HepG2 (cell line): ENCODE data around the gene STYX. TPM values are rescaled to one million over a fixed set of nuclear protein-coding genes. Genes with fewer than 3 reads are reported as not detected.
A peak's percentile ranks its signal among the peaks of the same experiment; 100 is the strongest.

Experiments used
- ATAC-seq: fragments of 200-7000 bp; cut with Tn5 transposase; 3 replicates; pipeline ENCODE4 v1.9.1; 2020; ENCODE audit warnings: mild to moderate bottlenecking, moderate library complexity
- BruUV-seq: library from RNA; stranded (reverse); fragments of 400-500 nt; replicated peaks from 2 replicates; lab custom pipeline; 2021; lab: Mats Ljungman, UMichigan
- CTCF ChIA-PET: fragments of 300-600 bp; formaldehyde crosslinking; extraction: SDS; loops from one replicate; lab custom pipeline; 2021; ENCODE audit warnings: low total read pairs, inconsistent platforms, low intra/inter-chr PET ratio; lab: Yijun Ruan, JAX
- POLR2A ChIA-PET: fragments of 350-600 bp; sonication (Branson Sonifier 250); formaldehyde crosslinking; loops from one replicate; lab custom pipeline; 2020; ENCODE audit warnings: antibody characterized with exemption, inconsistent platforms; lab: Yijun Ruan, JAX
- DNase-seq: peaks from one replicate; pipeline ENCODE4 v3.0.0-alpha.2; 2015; ENCODE audit warnings: low spot score
- FAIRE-seq: peaks from 3 replicates; lab custom pipeline; 2011; peaks lifted over from hg19 to GRCh38; lab: Jason Lieb, UNC
- H2AFZ ChIP-seq: one replicate; pipeline ENCODE4 v1.6.1; 2011; ENCODE audit warnings: low read length, inconsistent platforms
- H3K27ac ChIP-seq: fragments of 300-600 bp; 3 replicates; pipeline ENCODE4 v1.8.0; 2011; ENCODE audit warnings: mixed run types, mild to moderate bottlenecking, mixed read lengths, low read length, inconsistent platforms; ENCODE audit not compliant: insufficient read depth; ENCODE audit errors: extremely low read length
- H3K27me3 ChIP-seq, 2 experiments: fragments of 200-600 bp in 1 of 2; 2 replicates in 1 of 2; 3 replicates in 1 of 2; pipeline versions ENCODE4 v1.6.0 to v1.8.0; 2011; ENCODE audit warnings: low read length in 2 of 2, mild to moderate bottlenecking in 2 of 2, moderate library complexity in 2 of 2, inconsistent platforms in 1 of 2; ENCODE audit not compliant: insufficient read depth in 2 of 2, control insufficient read depth in 1 of 2
- H3K36me3 ChIP-seq, 2 experiments: fragments of 200-600 bp in 1 of 2; replicated peaks in 1 of 2; 2 replicates in 1 of 2; 3 replicates in 1 of 2; pipeline versions ENCODE4 v1.5.1 to v1.8.0; 2011; ENCODE audit warnings: low read length in 2 of 2, inconsistent platforms in 1 of 2; ENCODE audit not compliant: insufficient read depth in 2 of 2, control insufficient read depth in 1 of 2
- H3K4me1 ChIP-seq: 2 replicates; pipeline ENCODE4 v1.5.1; 2012; ENCODE audit warnings: low read length, inconsistent platforms; ENCODE audit not compliant: insufficient read depth
- H3K4me2 ChIP-seq: 2 replicates; pipeline ENCODE4 v1.6.0; 2011; ENCODE audit warnings: low read depth, low read length, inconsistent platforms
- H3K4me3 ChIP-seq, 3 experiments: fragments of 200-600 bp in 1 of 3; sonication (generic), shearing (Covaris generic) in 1 of 3; replicated peaks in 1 of 3; 2 replicates each; pipeline ENCODE4 v1.5.1; 2011 to 2016; ENCODE audit warnings: low read length in 3 of 3, inconsistent platforms in 2 of 3, low read depth in 2 of 3, mild to moderate bottlenecking in 2 of 3, control low read depth in 1 of 3, mixed read lengths in 1 of 3; ENCODE audit not compliant: insufficient read depth in 1 of 3
- H3K79me2 ChIP-seq: one replicate; pipeline ENCODE4 v1.6.1; 2011; ENCODE audit warnings: low read length, inconsistent platforms; ENCODE audit not compliant: insufficient read depth
- H3K9ac ChIP-seq: 2 replicates; pipeline ENCODE4 v1.6.0; 2011; ENCODE audit warnings: mild to moderate bottlenecking, low read depth, low read length, inconsistent platforms; ENCODE audit not compliant: insufficient read depth
- H3K9me3 ChIP-seq: 2 replicates; pipeline ENCODE4 v1.5.1; 2012; ENCODE audit warnings: mild to moderate bottlenecking, low read length
- H4K20me1 ChIP-seq: 2 replicates; pipeline ENCODE4 v1.6.0; 2011; ENCODE audit warnings: inconsistent platforms, mild to moderate bottlenecking, low read length, moderate library complexity; ENCODE audit not compliant: insufficient read depth
- AKAP8 ChIP-seq: sonication (generic); formaldehyde crosslinking; IDR thresholded peaks from 2 replicates; pipeline ENCODE4 v1.5.1; 2020; ENCODE audit warnings: mild to moderate bottlenecking, missing genetic modification reagents
- BHLHE40 ChIP-seq: IDR thresholded peaks from 2 replicates; pipeline ENCODE4 v1.6.1; 2011; ENCODE audit warnings: low read length, improper control_type of control experiment
- ETV6 ChIP-seq: sonication (generic); formaldehyde crosslinking; conservative IDR thresholded peaks from 2 replicates; pipeline ENCODE4 v1.4.0; 2020; ENCODE audit warnings: missing genetic modification reagents
- FOXK1 ChIP-seq: sonication (generic); formaldehyde crosslinking; IDR thresholded peaks from 2 replicates; pipeline ENCODE4 v1.4.0; 2020; ENCODE audit warnings: low read depth, missing genetic modification reagents, borderline replicate concordance
- GABPA ChIP-seq, 2 experiments: IDR thresholded peaks; 2 replicates each; pipeline ENCODE4 v1.6.1; 2011 to 2016; ENCODE audit warnings: low read depth in 2 of 2, low read length in 1 of 2, missing biosample characterization in 1 of 2, missing genetic modification characterization in 1 of 2
- KMT2B ChIP-seq: IDR thresholded peaks from 2 replicates; pipeline ENCODE4 v1.6.1; 2016; ENCODE audit warnings: missing genetic modification reagents, missing compliant biosample characterization
- RORA ChIP-seq: sonication (generic); formaldehyde crosslinking; IDR thresholded peaks from 2 replicates; pipeline ENCODE4 v1.5.0; 2020; ENCODE audit warnings: mild to moderate bottlenecking, missing genetic modification reagents, moderate library complexity
- SAP130 ChIP-seq: IDR thresholded peaks from 2 replicates; pipeline ENCODE4 v1.6.1; 2016; ENCODE audit warnings: low read depth
- SKI ChIP-seq: fragments of 450-650 bp; IDR thresholded peaks from one replicate; pipeline ENCODE4 v1.6.1; 2018; ENCODE audit warnings: mild to moderate bottlenecking; ENCODE audit not compliant: partially characterized antibody
- SOX6 ChIP-seq, 2 experiments: fragments of 450-650 bp in 1 of 2; sonication (generic) in 1 of 2; formaldehyde crosslinking in 1 of 2; IDR thresholded peaks; 2 replicates each; pipeline versions ENCODE4 v1.4.0 to v1.6.1; 2017 to 2020; ENCODE audit warnings: antibody characterized with exemption in 1 of 2, mild to moderate bottlenecking in 1 of 2, missing genetic modification reagents in 1 of 2
- SP2 ChIP-seq: sonication (generic); formaldehyde crosslinking; IDR thresholded peaks from 2 replicates; pipeline ENCODE4 v1.5.1; 2020; ENCODE audit warnings: mild to moderate bottlenecking, missing genetic modification reagents
- SPEN ChIP-seq: sonication (generic); formaldehyde crosslinking; IDR thresholded peaks from 2 replicates; pipeline ENCODE4 v1.5.1; 2020; ENCODE audit warnings: low read depth, mild to moderate bottlenecking, missing genetic modification reagents
- U2AF2 ChIP-seq: fragments of 200-400 bp; formaldehyde crosslinking; IDR thresholded peaks from 2 replicates; pipeline ENCODE4 v1.6.1; 2017; ENCODE audit warnings: low read depth, mild to moderate bottlenecking, low read length
- ZC3H13 ChIP-seq: sonication (generic); formaldehyde crosslinking; IDR thresholded peaks from 2 replicates; pipeline ENCODE4 v1.8.1; 2023; ENCODE audit warnings: mild to moderate bottlenecking, missing genetic modification reagents, moderate library complexity
- ZNF382 ChIP-seq: sonication (generic); formaldehyde crosslinking; IDR thresholded peaks from 2 replicates; pipeline ENCODE4 v1.5.0; 2020; ENCODE audit warnings: missing genetic modification reagents, mild to moderate bottlenecking, borderline replicate concordance
- ZNF441 ChIP-seq: sonication (generic); formaldehyde crosslinking; IDR thresholded peaks from 2 replicates; pipeline ENCODE4 v1.7.0; 2021; ENCODE audit warnings: missing genetic modification reagents, borderline replicate concordance
- ZNF510 ChIP-seq: sonication (generic); formaldehyde crosslinking; IDR thresholded peaks from 2 replicates; pipeline ENCODE4 v1.4.0; 2020; ENCODE audit warnings: low read depth, mild to moderate bottlenecking, missing genetic modification reagents
- ZNF543 ChIP-seq: sonication (generic); formaldehyde crosslinking; IDR thresholded peaks from 2 replicates; pipeline ENCODE4 v1.4.0; 2020; ENCODE audit warnings: mild to moderate bottlenecking, missing genetic modification reagents
- ZNF557 ChIP-seq: sonication (generic); formaldehyde crosslinking; IDR thresholded peaks from 2 replicates; pipeline ENCODE4 v1.4.0; 2020; ENCODE audit warnings: missing genetic modification reagents
- ZNF839 ChIP-seq: sonication (generic); formaldehyde crosslinking; IDR thresholded peaks from 2 replicates; pipeline ENCODE4 v1.4.0; 2020; ENCODE audit warnings: missing genetic modification reagents, mild to moderate bottlenecking, borderline replicate concordance
- ZSCAN12 ChIP-seq: sonication (generic); formaldehyde crosslinking; IDR thresholded peaks from 2 replicates; pipeline ENCODE4 v1.9.0; 2021; ENCODE audit warnings: mild to moderate bottlenecking, missing genetic modification reagents
- WGBS: methylation state at CpG from one replicate; pipeline ENCODE4 v1.1.6; 2017; ENCODE audit warnings: low lambda C conversion rate; 5-methylcytosine and 5-hydroxymethylcytosine counted together
- in situ Hi-C: cut with HindIII; loops from 2 replicates; pipeline ENCODE4 v1.10.0; 2017; ENCODE audit warnings: low pct_unique_long_range_greater_than_20kb; ENCODE audit not compliant: extremely low pct_ligation_motif_present
- intact Hi-C: fragments of 100-400 bp; cut with micrococcal nuclease; formaldehyde crosslinking; loops from one replicate; pipeline ENCODE4 v1.10.0; 2022; ENCODE audit not compliant: unreplicated experiment
- polyA plus RNA-seq, 8 experiments: library from polyadenylated mRNA; depleted of rRNA in 3 of 8; stranded (reverse) in 7 of 8; unstranded in 1 of 8; fragments of >200 nt; fragmentation: Illumina TruSeq in 4 of 8; extraction: Trizol in 4 of 8; gene quantifications; 2 replicates each; pipeline versions ENCODE4 v1.2.1 to v1.2.3, GENCODE V29; 2011 to 2016; ENCODE audit warnings: low read depth in 4 of 8, missing spikeins in 1 of 8, mixed read lengths in 1 of 8; ENCODE audit not compliant: insufficient read depth in 1 of 8
- total RNA-seq, 5 experiments: library from RNA; depleted of rRNA; stranded (reverse); fragments of >200 nt; fragmentation: Illumina TruSeq; extraction: Trizol; gene quantifications; 2 replicates each; pipeline ENCODE4 v1.2.3, GENCODE V29; 2016; ENCODE audit warnings: low read depth in 1 of 5
- TF ChIP-seq, protein P1 (sequence below): sonication (generic); IDR thresholded peaks from 2 replicates; pipeline ENCODE4 v1.6.1; 2016; ENCODE audit warnings: low read depth, borderline replicate concordance

The STYX gene
- total and polyA plus RNA-seq, 2 of the 13 experiments (the other 11 are each of a cell fraction or from before 2014, with no cell fraction given), result 6.6 to 10.9 TPM

DNA sequence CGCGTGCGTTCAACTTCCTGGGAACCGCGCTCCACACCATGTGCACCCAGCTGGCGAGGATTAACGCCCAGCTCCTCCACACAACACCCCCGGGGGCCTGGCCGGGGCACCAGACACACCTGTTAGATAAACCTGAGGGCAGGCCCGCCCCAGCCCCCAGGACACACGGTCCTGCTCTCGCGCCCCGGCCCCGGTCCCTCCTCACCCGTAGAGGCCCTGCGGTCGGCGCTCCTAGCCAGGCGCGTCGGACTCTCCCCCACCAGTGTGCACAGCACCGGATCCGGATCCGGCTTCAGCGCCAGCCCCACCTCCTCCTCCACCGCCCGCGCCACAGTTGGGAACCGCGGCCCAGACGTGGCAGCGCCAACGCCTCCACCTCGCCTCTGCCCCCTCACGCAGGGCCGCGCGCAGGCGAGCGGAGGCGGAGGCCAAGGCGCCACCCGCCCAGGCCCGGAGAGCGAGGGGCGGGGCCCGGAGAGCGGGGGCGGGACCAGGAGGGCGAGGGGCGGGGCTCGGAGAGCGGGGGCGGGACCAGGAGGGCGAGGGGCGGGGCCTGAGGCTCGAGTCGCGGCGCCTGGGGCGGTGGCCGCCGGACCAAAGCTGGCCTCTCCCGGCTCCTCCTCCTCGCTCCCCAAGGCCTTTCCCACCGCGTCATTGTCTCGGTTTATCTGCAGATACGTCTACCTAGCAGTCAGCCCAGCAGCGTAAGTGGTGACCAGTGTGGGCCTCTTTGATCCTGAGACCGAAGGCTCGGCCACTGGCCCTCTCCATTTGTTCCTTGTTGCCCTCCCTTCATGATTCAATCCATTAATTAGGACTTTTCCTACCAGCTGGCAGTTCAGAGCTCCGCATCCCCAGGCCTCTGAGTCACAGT is 61.5 kb downstream of the STYX start, which contains the start of gene GNPNAT1:
Gene GNPNAT1 (minus strand): TSS at position 385 of the 874 bp plus-strand sequence. CDS start 6,957 bp downstream, outside the sequence.
- H3K79me2 ChIP-seq, result peaks cover 47% of the 10 kb centered on the region
- H3K9me3 ChIP-seq, result no peaks in the 10 kb centered on the region
- intact Hi-C loops (loop anchor here (1.0 to 2.0 kb wide), 2 partner anchors 30 to 61 kb away; partner anchors contain the start of gene STYX), in situ Hi-C loops (no loop called here)
- BruUV-seq, result no TSS peak
- peak within 1 kb of the TSS; percentile 83 for H3K9ac ChIP-seq
- ChIA-PET POLR2A (interaction anchor here (0.5 to 4.3 kb wide), 21 partner anchors 9 to 239 kb away, joined by 3 to 27 read pairs (median 4); partner anchors contain the start of genes ERO1A, GPR137C, PSMC6 and STYX), CTCF (no interaction called here)
- H4K20me1 ChIP-seq, result peaks cover 16% of the 10 kb centered on the region; the same call in 1 of the 2 replicates
- peak within 1 kb of the TSS; percentile 84 for H3K4me2 ChIP-seq
- H3K27ac ChIP-seq, result peak within 1 kb of the TSS; percentile 90
- no peaks in the 10 kb centered on the region; a peak in 2 of 5 replicates for H3K27me3 ChIP-seq
- peaks cover 49% of the 10 kb centered on the region for H3K4me1 ChIP-seq
- ATAC-seq, result peak; percentile 95
- FAIRE-seq, result no peak
- 0 out of 5 replicates have a peak, but pooled peaks cover 0 to 4% of the 10 kb centered on the region in 2 experiments for H3K36me3 ChIP-seq
- DNase-seq, result peak; percentile 88
- H2AFZ ChIP-seq, result peak within 1 kb of the TSS; percentile 89
- peak within 1 kb of the TSS; percentile 65 to 90 (median 88) for H3K4me3 ChIP-seq
- WGBS, result under 1% methylated on average over 18 of the region's 74 CpGs
- TF ChIP-seq ZNF510, result peak; percentile 81
- no peak for TF ChIP-seq ZC3H13 (CRISPR knock-in tag)
- no peak for TF ChIP-seq SP2 (CRISPR knock-in tag)
- TF ChIP-seq, protein P1, sequence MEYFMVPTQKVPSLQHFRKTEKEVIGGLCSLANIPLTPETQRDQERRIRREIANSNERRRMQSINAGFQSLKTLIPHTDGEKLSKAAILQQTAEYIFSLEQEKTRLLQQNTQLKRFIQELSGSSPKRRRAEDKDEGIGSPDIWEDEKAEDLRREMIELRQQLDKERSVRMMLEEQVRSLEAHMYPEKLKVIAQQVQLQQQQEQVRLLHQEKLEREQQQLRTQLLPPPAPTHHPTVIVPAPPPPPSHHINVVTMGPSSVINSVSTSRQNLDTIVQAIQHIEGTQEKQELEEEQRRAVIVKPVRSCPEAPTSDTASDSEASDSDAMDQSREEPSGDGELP, result peak; percentile 69
- no peak for TF ChIP-seq ZSCAN12 (CRISPR knock-in tag)
- TF ChIP-seq ZNF557, result no peak
- peak; percentile 57; the same call in 1 of the 2 replicates for TF ChIP-seq AKAP8 (CRISPR knock-in tag)
- TF ChIP-seq ZNF543 (CRISPR knock-in tag), result peak; percentile 88
- TF ChIP-seq RORA (CRISPR knock-in tag), result no peak
- TF ChIP-seq GABPA (IDR thresholded peaks at IDR 0.05; ENCODE audit: low read depth, low read length), result peak; percentile 70
- peak; percentile 50; the same call in 1 of the 2 replicates for TF ChIP-seq GABPA (CRISPR knock-in tag; IDR thresholded peaks at IDR 0.05; ENCODE audit: low read depth)
- no peak for TF ChIP-seq SKI
- TF ChIP-seq BHLHE40, result no peak
- TF ChIP-seq KMT2B (CRISPR knock-in tag), result no peak; the same call in none of the 2 replicates
- TF ChIP-seq SOX6 (IDR thresholded peaks at IDR 0.05), result no peak
- TF ChIP-seq SOX6 (CRISPR knock-in tag; IDR thresholded peaks at IDR 0.05), result peak; percentile 29
- no peak for TF ChIP-seq ZNF839 (CRISPR knock-in tag)
- TF ChIP-seq ZNF441, result 0 out of 2 replicates have a peak, but pooled peaks have one; percentile 56
- TF ChIP-seq U2AF2, result no peak
- TF ChIP-seq SAP130, result peak; percentile 91
- TF ChIP-seq FOXK1 (CRISPR knock-in tag), result 0 out of 2 replicates have a peak, but pooled peaks have one; percentile 10
- peak; percentile 74; the same call in 1 of the 2 replicates for TF ChIP-seq ETV6 (CRISPR knock-in tag)
- TF ChIP-seq SPEN (CRISPR knock-in tag), result peak; percentile 93
- no peak for TF ChIP-seq ZNF382 (CRISPR knock-in tag)
